ENCODE measurements around the gene FBXW5.

DNA sequence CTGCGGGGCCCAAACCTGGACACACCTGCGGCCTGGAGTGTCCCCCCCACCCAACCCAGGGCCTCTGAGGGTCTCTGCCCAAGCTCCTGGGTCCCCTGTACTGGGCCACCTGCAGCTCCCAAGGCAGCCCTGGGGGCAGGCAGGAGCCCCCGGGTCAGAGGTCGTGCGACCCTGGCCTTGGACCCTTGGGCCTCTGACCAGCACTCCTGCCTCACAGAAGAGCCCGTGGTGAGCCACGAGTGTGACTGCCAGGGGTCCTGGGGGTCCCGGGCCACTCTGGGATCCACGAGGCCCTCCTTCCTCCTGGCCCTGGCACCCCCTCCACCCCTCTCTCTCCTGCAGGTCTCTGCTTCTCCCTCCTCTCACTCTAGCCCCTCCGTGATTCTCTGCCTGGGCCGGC lies 27.8 kb upstream of the FBXW5 start:
- TF ChIP-seq, protein P1, sequence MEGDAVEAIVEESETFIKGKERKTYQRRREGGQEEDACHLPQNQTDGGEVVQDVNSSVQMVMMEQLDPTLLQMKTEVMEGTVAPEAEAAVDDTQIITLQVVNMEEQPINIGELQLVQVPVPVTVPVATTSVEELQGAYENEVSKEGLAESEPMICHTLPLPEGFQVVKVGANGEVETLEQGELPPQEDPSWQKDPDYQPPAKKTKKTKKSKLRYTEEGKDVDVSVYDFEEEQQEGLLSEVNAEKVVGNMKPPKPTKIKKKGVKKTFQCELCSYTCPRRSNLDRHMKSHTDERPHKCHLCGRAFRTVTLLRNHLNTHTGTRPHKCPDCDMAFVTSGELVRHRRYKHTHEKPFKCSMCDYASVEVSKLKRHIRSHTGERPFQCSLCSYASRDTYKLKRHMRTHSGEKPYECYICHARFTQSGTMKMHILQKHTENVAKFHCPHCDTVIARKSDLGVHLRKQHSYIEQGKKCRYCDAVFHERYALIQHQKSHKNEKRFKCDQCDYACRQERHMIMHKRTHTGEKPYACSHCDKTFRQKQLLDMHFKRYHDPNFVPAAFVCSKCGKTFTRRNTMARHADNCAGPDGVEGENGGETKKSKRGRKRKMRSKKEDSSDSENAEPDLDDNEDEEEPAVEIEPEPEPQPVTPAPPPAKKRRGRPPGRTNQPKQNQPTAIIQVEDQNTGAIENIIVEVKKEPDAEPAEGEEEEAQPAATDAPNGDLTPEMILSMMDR (IDR thresholded peaks at IDR 0.05): no peak
- no peak for TF ChIP-seq POLR2A (IDR thresholded peaks at IDR 0.05)

Measured in uterus (tissue), 2 donors.